T-helper 17 cell (primary cell): ENCODE measurements around the gene GPSM1. TPM values are rescaled to one million over a fixed set of nuclear protein-coding genes. Genes with fewer than 3 reads are reported as not detected.
"Not testable (repeated sequence)": the region's sequence is repeated elsewhere in the genome, so short reads cannot be mapped to it uniquely, and the experiment has no call there.

Experiments used
- ATAC-seq: fragments of 150-1000 bp; cut with Tn5 transposase; 2 replicates; pipeline ENCODE4 v1.10.0; 2021; ENCODE audit warnings: mild to moderate bottlenecking, moderate library complexity
- DNase-seq, 3 donors: peaks; one replicate each; pipeline versions ENCODE4 v3.0.0 to v3.0.0-alpha.2; 2020 to 2021
- H3K9me3 ChIP-seq: one replicate; pipeline ENCODE4 v1.7.0; 2013; ENCODE audit warnings: low read length, mild to moderate bottlenecking; ENCODE audit not compliant: control insufficient read depth, poor library complexity, severe bottlenecking
- H3K27ac Mint-ChIP-seq: one replicate; pipeline ENCODE4 v1.8.0; 2022; ENCODE audit warnings: mild to moderate bottlenecking, moderate library complexity, mixed read lengths
- H3K27me3 Mint-ChIP-seq: one replicate; pipeline ENCODE4 v1.8.0; 2022; ENCODE audit warnings: mixed read lengths
- H3K36me3 Mint-ChIP-seq: one replicate; pipeline ENCODE4 v1.8.0; 2022; ENCODE audit warnings: low read depth, mixed read lengths
- H3K4me1 Mint-ChIP-seq: one replicate; pipeline ENCODE4 v1.8.0; 2022; ENCODE audit warnings: mild to moderate bottlenecking, mixed read lengths
- H3K4me3 Mint-ChIP-seq: one replicate; pipeline ENCODE4 v1.8.0; 2022; ENCODE audit warnings: mild to moderate bottlenecking, moderate library complexity, mixed read lengths
- total RNA-seq, 4 donors: library from RNA in 2 of 4; stranded (reverse) in 2 of 4; gene quantifications; one replicate each; pipeline ENCODE4 v1.2.3 and lab custom pipeline; 2022 to 2026

The GPSM1 gene
- total RNA-seq, 2 donors from 2014 or later: 7.4 to 10.8 TPM

- H3K27ac Mint-ChIP-seq: no peak overlapping the region
- ATAC-seq: no peak
- no peak overlapping the region for H3K4me3 Mint-ChIP-seq
- DNase-seq: no peak
- H3K9me3 ChIP-seq: no peaks in the 10 kb centered on the region
- no peaks in the 10 kb centered on the region for H3K36me3 Mint-ChIP-seq
- H3K4me1 Mint-ChIP-seq: no peaks in the 10 kb centered on the region
- no peaks in the 10 kb centered on the region for H3K27me3 Mint-ChIP-seq
These were observed 21.4 kb downstream of the GPSM1 start for GRCh38 chr9:136348691-136349090.

- H3K9me3 ChIP-seq: no peaks in the 10 kb centered on the region
- H3K4me3 Mint-ChIP-seq: peak overlapping the region; percentile 31
These were observed 22.2 kb downstream of the GPSM1 start for GRCh38 chr9:136349546-136349945.

GRCh38 chr9:136351252-136351800 is 24.0 kb downstream of the GPSM1 start:
- Mint-ChIP-seq H3K4me3 (no peak overlapping the region), H3K27ac (no peak overlapping the region), H3K36me3 (no peaks in the 10 kb centered on the region), H3K4me1 (no peaks in the 10 kb centered on the region), H3K27me3 (no peaks in the 10 kb centered on the region)
- ATAC-seq (no peak), DNase-seq (no peak)
- no peaks in the 10 kb centered on the region for H3K9me3 ChIP-seq

More at GRCh38 chr9:136349546-136349945, 22.2 kb downstream of the GPSM1 start:
- ATAC-seq: no peak
- Mint-ChIP-seq H3K27me3 (no peaks in the 10 kb centered on the region), H3K4me1 (no peaks in the 10 kb centered on the region), H3K36me3 (no peaks in the 10 kb centered on the region), H3K27ac (no peak overlapping the region)
- DNase-seq: no peak

GRCh38 chr9:136351868-136352267 is 24.5 kb downstream of the GPSM1 start:
- not testable (repeated sequence) for H3K9me3 ChIP-seq, H3K27ac Mint-ChIP-seq, H3K36me3 Mint-ChIP-seq, H3K4me1 Mint-ChIP-seq, ATAC-seq, H3K27me3 Mint-ChIP-seq, DNase-seq, H3K4me3 Mint-ChIP-seq

GRCh38 chr9:136352682-136353081 is 25.3 kb downstream of the GPSM1 start:
- peak overlapping the region; percentile 62 for H3K27ac Mint-ChIP-seq
- ATAC-seq (peak; percentile 20), DNase-seq (no peak)
- no peaks in the 10 kb centered on the region for H3K36me3 Mint-ChIP-seq
- peaks cover 2% of the 10 kb centered on the region for H3K4me1 Mint-ChIP-seq
- H3K27me3 Mint-ChIP-seq: no peaks in the 10 kb centered on the region
- no peaks in the 10 kb centered on the region for H3K9me3 ChIP-seq
- H3K4me3 Mint-ChIP-seq: no peak overlapping the region

GRCh38 chr9:136353088-136353487 is 25.7 kb downstream of the GPSM1 start:
- DNase-seq (no peak), ATAC-seq (no peak)
- Mint-ChIP-seq H3K27ac (peak overlapping the region; percentile 62), H3K4me1 (peaks cover 2% of the 10 kb centered on the region), H3K36me3 (no peaks in the 10 kb centered on the region), H3K27me3 (no peaks in the 10 kb centered on the region), H3K4me3 (no peak overlapping the region)
- no peaks in the 10 kb centered on the region for H3K9me3 ChIP-seq

GRCh38 chr9:136353757-136354488 is 26.6 kb downstream of the GPSM1 start:
- DNase-seq (no peak), ATAC-seq (no peak)
- Mint-ChIP-seq H3K4me3 (no peak overlapping the region), H3K4me1 (peaks cover 2% of the 10 kb centered on the region), H3K27ac (no peak overlapping the region), H3K36me3 (no peaks in the 10 kb centered on the region), H3K27me3 (no peaks in the 10 kb centered on the region)
- no peaks in the 10 kb centered on the region for H3K9me3 ChIP-seq

GRCh38 chr9:136354592-136355085 is 27.3 kb downstream of the GPSM1 start:
- peaks cover 2% of the 10 kb centered on the region for H3K4me1 Mint-ChIP-seq
- no peaks in the 10 kb centered on the region for H3K27me3 Mint-ChIP-seq
- no peak overlapping the region for H3K4me3 Mint-ChIP-seq
- H3K9me3 ChIP-seq: no peaks in the 10 kb centered on the region
- DNase-seq: no peak
- H3K36me3 Mint-ChIP-seq: no peaks in the 10 kb centered on the region
- ATAC-seq: no peak
- H3K27ac Mint-ChIP-seq: no peak overlapping the region

- no peak overlapping the region for H3K4me3 Mint-ChIP-seq
- DNase-seq (no peak), ATAC-seq (no peak)
- no peaks in the 10 kb centered on the region for H3K9me3 ChIP-seq
- no peaks in the 10 kb centered on the region for H3K36me3 Mint-ChIP-seq
- no peak overlapping the region for H3K27ac Mint-ChIP-seq
- peaks cover 2% of the 10 kb centered on the region for H3K4me1 Mint-ChIP-seq
- no peaks in the 10 kb centered on the region for H3K27me3 Mint-ChIP-seq
These were observed 28.5 kb downstream of the GPSM1 start for GRCh38 chr9:136355616-136356557.

- peaks cover 2% of the 10 kb centered on the region for H3K4me1 Mint-ChIP-seq
- no peaks in the 10 kb centered on the region for H3K36me3 Mint-ChIP-seq
- no peak overlapping the region for H3K4me3 Mint-ChIP-seq
- H3K27me3 Mint-ChIP-seq: no peaks in the 10 kb centered on the region
- no peak for DNase-seq
- no peak overlapping the region for H3K27ac Mint-ChIP-seq
- H3K9me3 ChIP-seq: no peaks in the 10 kb centered on the region
- ATAC-seq: no peak
These were observed 29.9 kb downstream of the GPSM1 start for GRCh38 chr9:136357202-136357725.

GRCh38 chr9:136358016-136358415 is 30.7 kb downstream of the GPSM1 start:
- Mint-ChIP-seq H3K27me3 (no peaks in the 10 kb centered on the region), H3K4me1 (peaks cover 4% of the 10 kb centered on the region), H3K4me3 (no peak overlapping the region), H3K36me3 (no peaks in the 10 kb centered on the region), H3K27ac (no peak overlapping the region)
- no peak for DNase-seq
- no peaks in the 10 kb centered on the region for H3K9me3 ChIP-seq
- ATAC-seq: no peak

GRCh38 chr9:136358888-136359287 is 31.5 kb downstream of the GPSM1 start:
- Mint-ChIP-seq H3K27me3 (no peaks in the 10 kb centered on the region), H3K4me3 (no peak overlapping the region), H3K4me1 (peaks cover 4% of the 10 kb centered on the region), H3K36me3 (no peaks in the 10 kb centered on the region), H3K27ac (no peak overlapping the region)
- H3K9me3 ChIP-seq: no peaks in the 10 kb centered on the region
- no peak for ATAC-seq
- no peak for DNase-seq
